ELR (cell line): ENCODE data around the gene DDA1.

Source experiments
- DNase-seq: peaks from one replicate; pipeline ENCODE4 v3.0.0-alpha.2; 2015; ENCODE audit warnings: low read depth

DDA1 gene

GRCh38 chr19:17312189-17313113, 3.1 kb downstream of the DDA1 start:
- no peak for DNase-seq

GRCh38 chr19:17314007-17314593, 4.7 kb downstream of the DDA1 start:
- no peak for DNase-seq

GRCh38 chr19:17318966-17319365, 9.6 kb downstream of the DDA1 start:
- DNase-seq, result no peak

GRCh38 chr19:17319473-17320238, 10.3 kb downstream of the DDA1 start:
- no peak for DNase-seq

GRCh38 chr19:17320435-17320834, 11.1 kb downstream of the DDA1 start:
- DNase-seq, result no peak

- no peak for DNase-seq
Observed at GRCh38 chr19:17321655-17322489, 12.5 kb downstream of the DDA1 start.

- no peak for DNase-seq
Observed at GRCh38 chr19:17322854-17323253, 13.5 kb downstream of the DDA1 start.

GRCh38 chr19:17323300-17323963, 14.1 kb downstream of the DDA1 start:
- no peak for DNase-seq

GRCh38 chr19:17323964-17324332, 14.6 kb downstream of the DDA1 start:
- DNase-seq, result no peak

GRCh38 chr19:17324357-17325114, 15.2 kb downstream of the DDA1 start:
- no peak for DNase-seq

GRCh38 chr19:17325133-17325532, 15.8 kb downstream of the DDA1 start:
- no peak for DNase-seq

GRCh38 chr19:17325881-17326594, 16.7 kb downstream of the DDA1 start:
- no peak for DNase-seq

GRCh38 chr19:17326595-17326966, 17.2 kb downstream of the DDA1 start:
- no peak for DNase-seq

- no peak for DNase-seq
Observed at GRCh38 chr19:17327068-17327653, 17.8 kb downstream of the DDA1 start.

- DNase-seq, result no peak
Observed at GRCh38 chr19:17327654-17328516, 18.5 kb downstream of the DDA1 start.

GRCh38 chr19:17328517-17329365, 19.4 kb downstream of the DDA1 start:
- no peak for DNase-seq

GRCh38 chr19:17329366-17330261, 20.3 kb downstream of the DDA1 start:
- no peak for DNase-seq
